ENCODE results near the gene MORC1.

- TF ChIP-seq TAF1 (IDR thresholded peaks at IDR 0.05; ENCODE audit: borderline replicate concordance, insufficient read depth, low read length) (no peak), POLR2AphosphoS5 (IDR thresholded peaks at IDR 0.05; ENCODE audit: low read depth, low read length) (no peak)
These were observed 89.2 kb downstream of the MORC1 start for GRCh38 chr3:109028753-109029152.

All from PFSK-1 (cell line).